H9 (cell line): ENCODE measurements around the gene DPP6. TPM values are rescaled to one million over a fixed set of nuclear protein-coding genes. Genes with fewer than 3 reads are reported as not detected.

Experiments
- DNase-seq: peaks from one replicate; pipeline ENCODE4 v3.0.0-alpha.2; 2017
- H2AFZ ChIP-seq: one replicate; pipeline ENCODE4 v1.6.1; 2013; ENCODE audit warnings: mild to moderate bottlenecking, low read length, control low read depth, moderate library complexity
- H2AK5ac ChIP-seq: 2 replicates; pipeline ENCODE4 v1.6.1; 2013; ENCODE audit warnings: low read length, control low read depth, mixed read lengths; ENCODE audit not compliant: insufficient read length
- H2BK120ac ChIP-seq: one replicate; pipeline ENCODE4 v1.6.1; 2013; ENCODE audit warnings: low read depth, mild to moderate bottlenecking, low read length, control low read depth, inconsistent platforms; ENCODE audit not compliant: poor library complexity, severe bottlenecking
- H2BK12ac ChIP-seq: 2 replicates; pipeline ENCODE4 v1.6.1; 2013; ENCODE audit warnings: low read length, control low read depth, mixed read lengths, low read depth; ENCODE audit not compliant: insufficient read length
- H2BK15ac ChIP-seq: 2 replicates; pipeline ENCODE4 v1.6.1; 2013; ENCODE audit warnings: low read depth, low read length, control low read depth
- H2BK20ac ChIP-seq: one replicate; pipeline ENCODE4 v1.6.1; 2013; ENCODE audit warnings: low read depth, mild to moderate bottlenecking, low read length, control low read depth, inconsistent platforms; ENCODE audit not compliant: poor library complexity, severe bottlenecking
- H2BK5ac ChIP-seq: 2 replicates; pipeline ENCODE4 v1.6.1; 2013; ENCODE audit warnings: low read length, control low read depth, mixed read lengths; ENCODE audit not compliant: insufficient read length
- H3K14ac ChIP-seq: 2 replicates; pipeline ENCODE4 v1.6.1; 2013; ENCODE audit warnings: low read length, control low read depth; ENCODE audit not compliant: insufficient read depth
- H3K18ac ChIP-seq: 2 replicates; pipeline ENCODE4 v1.6.1; 2013; ENCODE audit warnings: low read depth, mild to moderate bottlenecking, mixed read lengths, low read length, control low read depth; ENCODE audit not compliant: insufficient read length
- H3K23ac ChIP-seq: 2 replicates; pipeline ENCODE4 v1.6.1; 2013; ENCODE audit warnings: low read length, control low read depth, mixed read lengths, low read depth; ENCODE audit not compliant: insufficient read length
- H3K23me2 ChIP-seq: 2 replicates; pipeline ENCODE4 v1.6.1; 2013; ENCODE audit warnings: low read depth, mild to moderate bottlenecking, mixed read lengths, low read length, control low read depth; ENCODE audit not compliant: insufficient read length, poor library complexity, severe bottlenecking
- H3K27ac ChIP-seq: 2 replicates; pipeline ENCODE4 v1.5.1; 2013; ENCODE audit warnings: low read length, control low read depth, mixed read lengths, low read depth; ENCODE audit not compliant: insufficient read length
- H3K27me3 ChIP-seq: 2 replicates; pipeline ENCODE4 v1.6.1; 2013; ENCODE audit warnings: low read length, control low read depth, inconsistent platforms; ENCODE audit not compliant: insufficient read depth
- H3K4ac ChIP-seq: 2 replicates; pipeline ENCODE4 v1.6.1; 2013; ENCODE audit warnings: low read depth, mild to moderate bottlenecking, control low read depth, inconsistent platforms, low read length, moderate library complexity
- H3K4me1 ChIP-seq: 2 replicates; pipeline ENCODE4 v1.6.1; 2013; ENCODE audit warnings: low read length, control low read depth, inconsistent platforms; ENCODE audit not compliant: insufficient read depth
- H3K4me2 ChIP-seq: 2 replicates; pipeline ENCODE4 v1.6.1; 2013; ENCODE audit warnings: low read length, control low read depth, mixed read lengths; ENCODE audit not compliant: insufficient read length, insufficient read depth
- H3K56ac ChIP-seq: 2 replicates; pipeline ENCODE4 v1.6.1; 2013; ENCODE audit warnings: low read depth, mild to moderate bottlenecking, mixed read lengths, low read length, control low read depth; ENCODE audit not compliant: insufficient read length
- H3K79me1 ChIP-seq: 2 replicates; pipeline ENCODE4 v1.6.1; 2013; ENCODE audit warnings: low read depth, mild to moderate bottlenecking, moderate library complexity, low read length, control low read depth, inconsistent platforms; ENCODE audit not compliant: insufficient read depth, poor library complexity, severe bottlenecking
- H3K79me2 ChIP-seq: 2 replicates; pipeline ENCODE4 v1.6.1; 2013; ENCODE audit warnings: low read length, control low read depth, inconsistent platforms; ENCODE audit not compliant: insufficient read depth
- H3K9ac ChIP-seq: 2 replicates; pipeline ENCODE4 v1.6.1; 2013; ENCODE audit warnings: low read length, control low read depth, mixed read lengths; ENCODE audit not compliant: insufficient read length; ENCODE audit errors: extremely low read depth
- H3K9me3 ChIP-seq: one replicate; pipeline ENCODE4 v1.6.1; 2013; ENCODE audit warnings: low read depth, low read length, inconsistent platforms; ENCODE audit not compliant: control insufficient read depth
- H3T11ph ChIP-seq: one replicate; pipeline ENCODE4 v1.6.1; 2013; ENCODE audit warnings: mild to moderate bottlenecking, low read length, control low read depth, inconsistent platforms
- H4K20me1 ChIP-seq: one replicate; pipeline ENCODE4 v1.6.1; 2013; ENCODE audit not compliant: control insufficient read depth, insufficient read length, insufficient read depth
- H4K5ac ChIP-seq: 2 replicates; pipeline ENCODE4 v1.6.1; 2013; ENCODE audit warnings: low read depth, mild to moderate bottlenecking, mixed read lengths, low read length, control low read depth; ENCODE audit not compliant: insufficient read length
- H4K8ac ChIP-seq: replicated peaks from 2 replicates; pipeline ENCODE4 v1.6.1; 2013; ENCODE audit warnings: low read length, control low read depth, mixed read lengths, low read depth; ENCODE audit not compliant: insufficient read length
- H4K91ac ChIP-seq: 2 replicates; pipeline ENCODE4 v1.6.1; 2013; ENCODE audit warnings: low read depth, mild to moderate bottlenecking, moderate library complexity, mixed read lengths, low read length, control low read depth; ENCODE audit not compliant: insufficient read length
- H3K27ac Mint-ChIP-seq, 3 experiments: 2 replicates in 2 of 3; 3 replicates in 1 of 3; pipeline ENCODE4 v1.8.0; 2020 to 2021; ENCODE audit warnings: mixed read lengths in 3 of 3, mild to moderate bottlenecking in 1 of 3, moderate library complexity in 1 of 3
- H3K27me3 Mint-ChIP-seq: 2 replicates; pipeline ENCODE4 v1.8.0; 2021; ENCODE audit warnings: low read depth, mild to moderate bottlenecking, moderate library complexity, mixed read lengths
- H3K36me3 Mint-ChIP-seq, 3 experiments: 2 replicates in 2 of 3; 3 replicates in 1 of 3; pipeline ENCODE4 v1.8.0; 2020 to 2021; ENCODE audit warnings: low read depth in 3 of 3, mixed read lengths in 3 of 3; ENCODE audit not compliant: insufficient read depth in 1 of 3
- H3K4me1 Mint-ChIP-seq, 2 experiments: 2 replicates each; pipeline ENCODE4 v1.8.0; 2020; ENCODE audit warnings: mixed read lengths in 2 of 2
- H3K4me3 Mint-ChIP-seq, 2 experiments: 2 replicates in 1 of 2; 3 replicates in 1 of 2; pipeline ENCODE4 v1.8.0; 2020 to 2021; ENCODE audit warnings: mild to moderate bottlenecking in 2 of 2, mixed read lengths in 2 of 2, moderate library complexity in 1 of 2
- H3K9me3 Mint-ChIP-seq, 2 experiments: 2 replicates in 1 of 2; 3 replicates in 1 of 2; pipeline ENCODE4 v1.8.0; 2020; ENCODE audit warnings: mild to moderate bottlenecking in 2 of 2, mixed read lengths in 2 of 2, moderate library complexity in 1 of 2
- CTCF ChIP-seq: fragments of 200-600 bp; sonication (generic); conservative IDR thresholded peaks from 3 replicates; pipeline ENCODE4 v1.8.0; 2021; ENCODE audit warnings: antibody characterized with exemption, mild to moderate bottlenecking
- WGBS: extraction: QIAGEN DNeasy Blood & Tissue Kit; methylation state at CpG from one replicate; pipeline ENCODE4 v1.1.7; 2013; ENCODE audit warnings: missing lambda C conversion rate, low lambda C conversion rate, mixed read lengths; ENCODE audit not compliant: insufficient read length; ENCODE audit errors: extremely low coverage; 5-methylcytosine and 5-hydroxymethylcytosine counted together
- total RNA-seq: library from RNA; stranded (reverse); gene quantifications from 2 replicates; pipeline ENCODE4 v1.2.1, GENCODE V29; 2021

Gene DPP6
- total RNA-seq, 1 experiment from 2014 or later = 4.5 TPM

DNA sequence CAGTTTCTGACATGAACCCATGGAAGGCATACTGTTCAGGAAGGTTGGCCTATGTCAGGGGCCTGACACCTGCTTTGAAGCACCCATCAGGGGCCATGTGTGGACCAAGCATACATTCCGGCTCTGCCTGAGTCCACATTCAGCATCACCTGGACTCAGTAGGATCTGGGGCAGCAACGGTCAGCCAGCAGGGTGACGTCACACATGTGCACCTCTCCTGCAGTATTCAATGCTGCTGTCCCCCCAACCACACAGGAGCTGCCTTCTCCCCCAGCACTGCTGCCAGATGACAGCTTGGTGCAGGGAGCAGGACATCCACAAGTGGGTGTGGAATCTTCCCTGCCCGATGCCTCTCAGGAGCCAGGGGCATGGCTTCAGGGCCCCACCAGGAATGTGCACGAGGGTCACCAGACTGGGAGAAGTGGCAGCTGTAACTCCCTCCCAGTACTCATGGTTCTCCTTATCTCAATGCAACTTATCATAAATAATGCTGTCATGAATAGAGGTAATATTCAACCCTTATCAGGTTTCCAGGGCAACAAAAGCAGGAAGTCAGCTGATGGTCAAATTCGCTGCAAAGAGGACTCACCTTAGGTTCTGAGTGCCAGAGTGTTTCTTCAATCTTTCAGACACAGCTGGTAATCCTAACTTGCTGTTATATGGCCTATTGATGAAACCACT, 657.8 kb downstream of the DPP6 start:
- Histone ChIP-seq H4K8ac (no peak overlapping the region), H4K20me1 (no peaks in the 10 kb centered on the region), H3K23me2 (no peaks in the 10 kb centered on the region), H3T11ph (no peak overlapping the region), H4K5ac (no peak overlapping the region), H4K91ac (no peak overlapping the region), H3K27me3 (no peaks in the 10 kb centered on the region), H3K4me1 (no peaks in the 10 kb centered on the region), H3K79me2 (no peaks in the 10 kb centered on the region), H3K14ac (no peak overlapping the region; the same call in 1 of the 2 replicates), H2BK12ac (no peak overlapping the region), H2BK120ac (no peak overlapping the region), H2BK20ac (no peak overlapping the region), H3K23ac (no peak overlapping the region), H3K9me3 (peaks cover 6% of the 10 kb centered on the region), H3K9ac (no peak overlapping the region), H3K79me1 (no peaks in the 10 kb centered on the region), H3K56ac (no peak overlapping the region), H2BK5ac (no peak overlapping the region), H2AFZ (no peak overlapping the region), H3K18ac (no peak overlapping the region), H2BK15ac (no peak overlapping the region), H2AK5ac (no peak overlapping the region), H3K4me2 (no peak overlapping the region), H3K4ac (no peak overlapping the region), H3K27ac (no peak overlapping the region)
- DNase-seq = no peak
- Mint-ChIP-seq H3K27ac (no peak overlapping the region), H3K4me3 (no peak overlapping the region), H3K9me3 (peaks cover 51 to 52% of the 10 kb centered on the region in 2 experiments), H3K4me1 (no peaks in the 10 kb centered on the region), H3K36me3 (peaks cover 2 to 17% (median 7%) of the 10 kb centered on the region in 3 experiments; a peak in 5 of 7 replicates), H3K27me3 (peaks cover 12% of the 10 kb centered on the region)
- WGBS = no CpG with 5 or more reads among the region's 6 CpGs
- TF ChIP-seq CTCF = no peak
